Omental fat pad (tissue), 4 donors: ENCODE measurements around the gene AHI1. TPM values are rescaled to one million over a fixed set of nuclear protein-coding genes. Genes with fewer than 3 reads are reported as not detected.

Source experiments
- ATAC-seq: fragments of 150-250 bp; one replicate; pipeline ENCODE4 v1.9.1; 2016; ENCODE audit warnings: mild to moderate bottlenecking, moderate library complexity; ENCODE audit not compliant: low FRiP score
- DNase-seq: peaks from one replicate; pipeline ENCODE4 v3.0.0-alpha.2; 2019; ENCODE audit warnings: low spot score
- CTCF ChIP-seq, 3 donors: fragments of 450-650 bp; IDR thresholded peaks; one replicate each; pipeline ENCODE4 v1.5.1; 2016 to 2017; ENCODE audit warnings: antibody characterized with exemption in 3 of 3, mild to moderate bottlenecking in 3 of 3, moderate library complexity in 2 of 3
- total RNA-seq, 4 donors: library from RNA; depleted of rRNA; stranded (reverse); fragments of >200 nt; gene quantifications; one replicate each; pipeline ENCODE4 v1.1.0, GENCODE V29; 2016

AHI1 gene
- total RNA-seq, 4 donors from 2014 or later: 26.3 to 59.3 (median 35.7) TPM

- no peak for TF ChIP-seq CTCF (IDR thresholded peaks at IDR 0.05)
- no peak for ATAC-seq
- DNase-seq: no peak
Measured at GRCh38 chr6:135478626-135479025, 18.9 kb downstream of the AHI1 start.

GRCh38 chr6:135475292-135475886 lies 22.2 kb downstream of the AHI1 start:
- TF ChIP-seq CTCF (IDR thresholded peaks at IDR 0.05): no peak
- no peak for DNase-seq

GRCh38 chr6:135474362-135474761 lies 23.2 kb downstream of the AHI1 start:
- no peak for TF ChIP-seq CTCF (IDR thresholded peaks at IDR 0.05)
- ATAC-seq (no peak), DNase-seq (no peak)

More at GRCh38 chr6:135475292-135475886, 22.2 kb downstream of the AHI1 start:
- ATAC-seq: no peak

GRCh38 chr6:135465903-135466302 lies 31.6 kb downstream of the AHI1 start:
- no peak for DNase-seq
- TF ChIP-seq CTCF (IDR thresholded peaks at IDR 0.05): no peak
- ATAC-seq: no peak

- TF ChIP-seq CTCF (IDR thresholded peaks at IDR 0.05): no peak
- no peak for ATAC-seq
- DNase-seq: no peak
Measured at GRCh38 chr6:135465307-135465706, 32.2 kb downstream of the AHI1 start.

- DNase-seq (no peak), ATAC-seq (no peak)
- no peak for TF ChIP-seq CTCF (IDR thresholded peaks at IDR 0.05)
Measured at GRCh38 chr6:135464634-135465033, 32.9 kb downstream of the AHI1 start.

- DNase-seq (no peak), ATAC-seq (no peak)
- no peak for TF ChIP-seq CTCF (IDR thresholded peaks at IDR 0.05)
Measured at GRCh38 chr6:135461208-135461607, 36.3 kb downstream of the AHI1 start.
